ENCODE data around the gene ZNF774. TPM values are rescaled to one million over a fixed set of nuclear protein-coding genes. Genes with fewer than 3 reads are reported as not detected.

The ZNF774 gene
- total RNA-seq, 1 donor from 2014 or later, result 3.2 TPM

DNA sequence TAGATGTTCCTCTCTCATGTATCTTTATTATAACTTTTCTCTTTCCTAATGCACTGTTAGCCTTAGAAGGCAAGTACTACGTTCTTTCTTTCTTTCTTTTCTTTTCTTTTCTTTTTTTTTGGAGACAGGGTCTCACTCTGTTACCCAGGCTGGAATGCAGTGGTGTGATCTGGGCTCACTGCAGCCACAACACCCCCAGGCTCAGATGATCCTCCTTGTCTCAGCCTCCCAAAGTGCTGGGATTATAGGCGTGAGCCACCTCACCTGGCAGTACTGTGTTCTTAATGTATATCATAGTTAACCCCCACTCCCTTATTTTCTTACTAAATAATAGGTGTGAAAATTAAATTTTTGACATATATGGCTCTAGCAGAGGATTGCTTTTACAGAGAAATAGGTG lies 59.1 kb downstream of the ZNF774 start:
- DNase-seq (ENCODE audit: low spot score), result no peak
- Mint-ChIP-seq H3K27me3 (ENCODE audit: low read depth) (no peaks in the 10 kb centered on the region), H3K27ac (ENCODE audit: unreplicated experiment) (peak overlapping the region; percentile 64), H3K4me1 (ENCODE audit: low read depth) (peaks cover 76% of the 10 kb centered on the region), H3K4me3 (ENCODE audit: unreplicated experiment) (no peak overlapping the region), H3K9me3 (ENCODE audit: low read depth) (peaks cover 3% of the 10 kb centered on the region), H3K36me3 (ENCODE audit: low read depth) (peaks cover 9% of the 10 kb centered on the region)
- TF ChIP-seq, protein P1, sequence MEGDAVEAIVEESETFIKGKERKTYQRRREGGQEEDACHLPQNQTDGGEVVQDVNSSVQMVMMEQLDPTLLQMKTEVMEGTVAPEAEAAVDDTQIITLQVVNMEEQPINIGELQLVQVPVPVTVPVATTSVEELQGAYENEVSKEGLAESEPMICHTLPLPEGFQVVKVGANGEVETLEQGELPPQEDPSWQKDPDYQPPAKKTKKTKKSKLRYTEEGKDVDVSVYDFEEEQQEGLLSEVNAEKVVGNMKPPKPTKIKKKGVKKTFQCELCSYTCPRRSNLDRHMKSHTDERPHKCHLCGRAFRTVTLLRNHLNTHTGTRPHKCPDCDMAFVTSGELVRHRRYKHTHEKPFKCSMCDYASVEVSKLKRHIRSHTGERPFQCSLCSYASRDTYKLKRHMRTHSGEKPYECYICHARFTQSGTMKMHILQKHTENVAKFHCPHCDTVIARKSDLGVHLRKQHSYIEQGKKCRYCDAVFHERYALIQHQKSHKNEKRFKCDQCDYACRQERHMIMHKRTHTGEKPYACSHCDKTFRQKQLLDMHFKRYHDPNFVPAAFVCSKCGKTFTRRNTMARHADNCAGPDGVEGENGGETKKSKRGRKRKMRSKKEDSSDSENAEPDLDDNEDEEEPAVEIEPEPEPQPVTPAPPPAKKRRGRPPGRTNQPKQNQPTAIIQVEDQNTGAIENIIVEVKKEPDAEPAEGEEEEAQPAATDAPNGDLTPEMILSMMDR (IDR thresholded peaks at IDR 0.05), result no peak

Other genes starting within 250 kb of the ZNF774 start
- 115 to 126 TPM (median 125 TPM) in 3 replicates for gene IDH2, start 249.8 kb upstream of the ZNF774 start, total RNA-seq
- gene SEMA4B, start 151.0 kb upstream of the ZNF774 start, total RNA-seq, result 6.7 to 10.5 TPM (median 9.2 TPM) in 3 replicates
- gene CIB1, start 118.3 kb upstream of the ZNF774 start, total RNA-seq, result 40.2 to 42.4 TPM (median 40.9 TPM) in 3 replicates
- 4.8 to 5.8 TPM (median 5.5 TPM) in 3 replicates for gene GDPGP1, start 118.1 kb upstream of the ZNF774 start, total RNA-seq
- 0.69 TPM in 1 of 3 replicates, not detected in the others for gene TTLL13, start 102.7 kb upstream of the ZNF774 start, total RNA-seq
- gene NGRN, start 86.6 kb upstream of the ZNF774 start, total RNA-seq, result 87.3 to 116 TPM (median 94.0 TPM) in 3 replicates
- 206 to 214 TPM (median 209 TPM) in 3 replicates for gene IQGAP1, start 36.0 kb downstream of the ZNF774 start, total RNA-seq
- 33.8 to 39.7 TPM (median 37.7 TPM) in 3 replicates for gene CRTC3, start 177.6 kb downstream of the ZNF774 start, total RNA-seq

Data from chondrocyte (in vitro differentiated cells).